Measurements from ENCODE around the gene REXO1.

The REXO1 gene

DNA sequence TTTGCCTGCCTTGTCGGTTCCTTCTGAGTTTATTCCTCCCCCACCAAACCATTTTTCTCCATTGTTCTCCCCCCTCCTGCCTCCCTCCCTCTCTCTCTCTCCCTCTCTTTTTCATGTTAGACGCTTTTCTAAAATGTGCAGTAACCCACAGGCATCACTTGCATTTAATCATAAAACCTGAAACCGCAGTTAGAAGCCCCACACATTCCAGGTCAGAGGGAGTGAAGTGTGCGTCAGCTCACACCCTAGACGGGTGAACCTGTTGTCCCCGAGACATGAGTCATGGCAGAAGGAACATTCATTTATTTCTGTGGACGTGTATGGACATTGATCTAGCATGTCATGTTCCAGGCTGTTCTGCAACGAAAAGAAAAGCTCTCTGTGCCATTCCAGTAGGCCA lies 75.1 kb downstream of the REXO1 start:
- Histone ChIP-seq H3K9ac (ENCODE audit: low read length) (no peak overlapping the region), H3K4me2 (ENCODE audit: low read length) (no peak overlapping the region), H4K5ac (ENCODE audit: low read length) (no peak overlapping the region), H2BK15ac (replicated peaks; ENCODE audit: low read depth) (no peak overlapping the region), H3K4me1 (ENCODE audit: control insufficient read depth, low read depth, low read length) (no peaks in the 10 kb centered on the region), H3K56ac (ENCODE audit: low read length) (no peak overlapping the region), H2BK120ac (ENCODE audit: low read depth, low read length) (no peak overlapping the region), H2BK5ac (ENCODE audit: low read length) (no peak overlapping the region), H3K79me1 (ENCODE audit: low read length) (no peaks in the 10 kb centered on the region), H4K8ac (ENCODE audit: low read depth, low read length) (no peak overlapping the region), H2AK5ac (ENCODE audit: low read length) (no peak overlapping the region), H3K4ac (ENCODE audit: low read depth, low read length) (no peak overlapping the region), H3K23ac (ENCODE audit: low read length) (no peak overlapping the region), H3K27ac (ENCODE audit: low read depth, low read length) (no peak overlapping the region), H3K4me3 (ENCODE audit: low read length) (no peak overlapping the region), H3K79me2 (ENCODE audit: control insufficient read depth, insufficient read depth, low read length) (no peaks in the 10 kb centered on the region), H3K18ac (ENCODE audit: low read length) (no peak overlapping the region), H3K36me3 (ENCODE audit: control insufficient read depth, insufficient read depth, low read length) (no peaks in the 10 kb centered on the region), H3K27me3 (ENCODE audit: insufficient read depth, low read length, poor library complexity) (peaks cover 26% of the 10 kb centered on the region)
- whole genome bisulfite sequencing (ENCODE audit: extremely low coverage, insufficient coverage, low lambda C conversion rate) = no CpG with 5 or more reads among the region's 8 CpGs
- no peak for DNase-seq

DNA sequence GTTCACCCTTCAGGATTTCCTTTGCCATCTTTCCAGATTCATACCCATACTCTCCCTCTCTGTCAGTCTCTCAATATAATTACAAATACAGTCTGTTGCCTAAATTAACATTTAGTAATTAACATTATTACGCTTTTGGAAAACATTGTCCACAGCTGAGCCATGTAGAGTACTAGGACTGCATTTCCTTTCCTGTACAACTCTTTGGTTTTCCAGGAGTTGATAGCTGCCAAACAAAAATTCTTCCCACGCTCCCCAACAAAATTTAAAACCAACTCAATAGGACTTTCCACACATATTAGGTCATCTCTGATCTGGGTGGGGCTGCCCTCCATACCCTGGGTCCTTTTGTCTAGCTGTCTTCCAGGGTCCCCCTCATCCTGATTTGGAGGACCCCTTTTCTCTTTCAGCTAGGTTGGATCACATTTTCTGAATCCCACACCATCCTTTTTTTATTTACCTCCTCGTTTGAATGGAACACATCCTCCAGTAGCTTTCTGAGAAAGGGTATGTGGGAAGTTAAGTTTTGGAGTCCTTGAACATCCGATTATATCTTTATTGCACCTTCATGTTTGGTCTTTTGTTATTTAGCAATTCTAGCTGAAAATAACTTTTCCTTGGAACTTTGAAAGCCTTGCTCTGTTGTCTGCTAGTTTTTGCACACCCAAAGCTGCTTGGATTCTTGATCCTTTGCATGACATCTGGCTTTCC lies 77.3 kb downstream of the REXO1 start:
- H3K36me3 ChIP-seq (ENCODE audit: control insufficient read depth, insufficient read depth, low read length) = no peaks in the 10 kb centered on the region
- no peak overlapping the region for H3K56ac ChIP-seq (ENCODE audit: low read length)
- WGBS (ENCODE audit: extremely low coverage, insufficient coverage, low lambda C conversion rate) = no CpG with 5 or more reads among the region's 4 CpGs
- no peak overlapping the region for H4K5ac ChIP-seq (ENCODE audit: low read length)
- H3K4me1 ChIP-seq (ENCODE audit: control insufficient read depth, low read depth, low read length) = no peaks in the 10 kb centered on the region
- no peak overlapping the region for H2BK120ac ChIP-seq (ENCODE audit: low read depth, low read length)
- no peak overlapping the region for H4K8ac ChIP-seq (ENCODE audit: low read depth, low read length)
- H3K4ac ChIP-seq (ENCODE audit: low read depth, low read length) = no peak overlapping the region
- H3K79me2 ChIP-seq (ENCODE audit: control insufficient read depth, insufficient read depth, low read length) = no peaks in the 10 kb centered on the region
- no peak overlapping the region for H2BK15ac ChIP-seq (replicated peaks; ENCODE audit: low read depth)
- no peak overlapping the region for H3K4me3 ChIP-seq (ENCODE audit: low read length)
- no peak overlapping the region for H2BK5ac ChIP-seq (ENCODE audit: low read length)
- no peaks in the 10 kb centered on the region for H3K79me1 ChIP-seq (ENCODE audit: low read length)
- no peak overlapping the region for H3K9ac ChIP-seq (ENCODE audit: low read length)
- DNase-seq = no peak
- H3K4me2 ChIP-seq (ENCODE audit: low read length) = no peak overlapping the region
- no peak overlapping the region for H3K27ac ChIP-seq (ENCODE audit: low read depth, low read length)
- no peak overlapping the region for H2AK5ac ChIP-seq (ENCODE audit: low read length)
- peaks cover 24% of the 10 kb centered on the region for H3K27me3 ChIP-seq (ENCODE audit: insufficient read depth, low read length, poor library complexity)
- H3K23ac ChIP-seq (ENCODE audit: low read length) = no peak overlapping the region
- H3K18ac ChIP-seq (ENCODE audit: low read length) = no peak overlapping the region

DNA sequence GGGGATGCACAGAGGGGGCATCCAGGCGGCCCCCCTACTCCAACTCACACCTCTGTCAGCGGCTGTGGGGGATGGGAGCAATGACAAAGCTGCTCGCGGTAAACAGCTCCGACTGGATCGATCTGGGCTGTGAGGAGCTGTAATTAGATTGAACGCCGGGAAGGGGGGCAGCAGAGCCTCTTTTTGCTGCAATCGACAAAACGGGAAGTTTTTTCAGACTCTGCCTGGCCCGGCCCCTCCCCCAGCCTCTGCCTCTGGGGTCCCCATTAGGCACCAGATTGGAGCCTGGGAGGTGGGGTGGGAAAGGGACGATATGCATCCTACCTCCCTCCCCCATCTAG lies 78.7 kb downstream of the REXO1 start:
- Histone ChIP-seq H2BK120ac (ENCODE audit: low read depth, low read length) (no peak overlapping the region), H4K8ac (ENCODE audit: low read depth, low read length) (no peak overlapping the region), H3K4me3 (ENCODE audit: low read length) (no peak overlapping the region), H3K4me1 (ENCODE audit: control insufficient read depth, low read depth, low read length) (no peaks in the 10 kb centered on the region), H3K79me1 (ENCODE audit: low read length) (no peaks in the 10 kb centered on the region), H3K27me3 (ENCODE audit: insufficient read depth, low read length, poor library complexity) (peaks cover 31% of the 10 kb centered on the region), H3K36me3 (ENCODE audit: control insufficient read depth, insufficient read depth, low read length) (no peaks in the 10 kb centered on the region), H4K5ac (ENCODE audit: low read length) (no peak overlapping the region), H3K27ac (ENCODE audit: low read depth, low read length) (no peak overlapping the region), H3K79me2 (ENCODE audit: control insufficient read depth, insufficient read depth, low read length) (no peaks in the 10 kb centered on the region), H3K9ac (ENCODE audit: low read length) (no peak overlapping the region), H3K4me2 (ENCODE audit: low read length) (no peak overlapping the region), H3K56ac (ENCODE audit: low read length) (no peak overlapping the region), H3K4ac (ENCODE audit: low read depth, low read length) (no peak overlapping the region), H2BK5ac (ENCODE audit: low read length) (no peak overlapping the region), H2BK15ac (replicated peaks; ENCODE audit: low read depth) (no peak overlapping the region), H3K18ac (ENCODE audit: low read length) (no peak overlapping the region), H3K23ac (ENCODE audit: low read length) (no peak overlapping the region), H2AK5ac (ENCODE audit: low read length) (no peak overlapping the region)
- DNase-seq = no peak
- no CpG with 5 or more reads among the region's 12 CpGs for WGBS (ENCODE audit: extremely low coverage, insufficient coverage, low lambda C conversion rate)

DNA sequence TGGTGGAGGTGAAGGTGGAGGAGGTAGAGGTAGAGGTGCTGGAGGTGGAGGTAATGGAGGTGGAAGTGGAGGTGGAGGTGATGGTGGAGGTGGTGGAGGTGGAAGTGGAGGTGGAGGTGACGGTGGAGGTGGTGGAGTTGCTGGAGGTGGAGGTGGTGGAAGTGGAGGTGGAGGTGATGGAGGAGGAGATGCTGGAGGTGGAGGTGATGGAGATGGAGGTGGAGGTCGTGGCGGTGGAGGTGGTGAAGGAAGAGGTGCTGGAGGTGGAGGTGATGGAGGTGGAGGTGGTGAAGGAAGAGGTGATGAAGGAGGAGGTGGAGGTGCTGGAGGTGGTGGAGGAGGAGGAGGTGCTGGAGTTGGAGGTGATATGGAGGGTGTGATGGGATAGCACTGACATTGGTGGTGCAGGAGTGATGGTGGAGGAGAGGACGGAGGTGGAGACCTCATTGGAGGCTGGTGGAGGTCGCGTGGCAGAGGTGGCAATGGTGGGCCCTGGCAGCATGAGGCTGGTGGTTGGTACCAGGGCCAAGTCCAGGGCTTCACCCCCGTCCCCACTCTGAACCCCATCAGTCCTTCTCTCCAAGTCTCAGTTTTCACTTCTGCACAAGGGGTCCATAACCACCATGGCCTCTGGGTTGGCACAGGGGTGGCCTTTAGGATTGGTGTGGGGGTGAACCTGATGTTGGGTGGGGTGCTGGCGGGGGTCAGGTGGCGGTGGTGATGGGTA lies 79.2 kb downstream of the REXO1 start:
- H3K79me2 ChIP-seq (ENCODE audit: control insufficient read depth, insufficient read depth, low read length) = no peaks in the 10 kb centered on the region
- no peak overlapping the region for H2BK15ac ChIP-seq (replicated peaks; ENCODE audit: low read depth)
- no peak for DNase-seq
- no peak overlapping the region for H3K18ac ChIP-seq (ENCODE audit: low read length)
- no peak overlapping the region for H3K9ac ChIP-seq (ENCODE audit: low read length)
- no peak overlapping the region for H3K4me3 ChIP-seq (ENCODE audit: low read length)
- H3K23ac ChIP-seq (ENCODE audit: low read length) = no peak overlapping the region
- H3K4me2 ChIP-seq (ENCODE audit: low read length) = no peak overlapping the region
- H3K4ac ChIP-seq (ENCODE audit: low read depth, low read length) = no peak overlapping the region
- H4K8ac ChIP-seq (ENCODE audit: low read depth, low read length) = no peak overlapping the region
- no peak overlapping the region for H2BK5ac ChIP-seq (ENCODE audit: low read length)
- H3K4me1 ChIP-seq (ENCODE audit: control insufficient read depth, low read depth, low read length) = no peaks in the 10 kb centered on the region
- no CpG with 5 or more reads among the region's 9 CpGs for WGBS (ENCODE audit: extremely low coverage, insufficient coverage, low lambda C conversion rate)
- H3K36me3 ChIP-seq (ENCODE audit: control insufficient read depth, insufficient read depth, low read length) = no peaks in the 10 kb centered on the region
- H2BK120ac ChIP-seq (ENCODE audit: low read depth, low read length) = no peak overlapping the region
- H3K27me3 ChIP-seq (ENCODE audit: insufficient read depth, low read length, poor library complexity) = peaks cover 35% of the 10 kb centered on the region
- H3K27ac ChIP-seq (ENCODE audit: low read depth, low read length) = no peak overlapping the region
- H3K56ac ChIP-seq (ENCODE audit: low read length) = no peak overlapping the region
- H4K5ac ChIP-seq (ENCODE audit: low read length) = no peak overlapping the region
- H3K79me1 ChIP-seq (ENCODE audit: low read length) = no peaks in the 10 kb centered on the region
- H2AK5ac ChIP-seq (ENCODE audit: low read length) = no peak overlapping the region

DNA sequence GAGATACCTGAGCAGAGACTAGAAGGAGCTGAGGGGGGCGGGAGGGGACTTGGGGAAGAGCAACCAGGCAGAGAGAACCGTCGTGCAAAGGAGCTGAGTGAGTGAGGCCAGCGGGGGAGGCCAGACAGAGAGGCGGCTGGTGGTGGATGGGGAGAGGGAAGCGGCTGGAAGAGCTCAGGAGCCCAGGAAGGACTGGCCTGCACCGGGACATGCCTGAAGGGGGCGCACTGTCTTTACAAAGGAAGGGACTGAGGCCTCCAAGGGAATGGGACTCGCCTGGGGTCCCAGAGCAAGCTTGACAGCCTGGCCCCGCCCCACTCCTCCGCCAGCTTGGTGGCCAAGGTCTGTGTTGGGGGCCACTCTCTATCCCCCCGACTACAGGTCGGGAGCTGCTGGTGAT lies 80.0 kb downstream of the REXO1 start:
- Histone ChIP-seq H3K27me3 (ENCODE audit: insufficient read depth, low read length, poor library complexity) (peaks cover 41% of the 10 kb centered on the region), H3K79me2 (ENCODE audit: control insufficient read depth, insufficient read depth, low read length) (no peaks in the 10 kb centered on the region), H3K79me1 (ENCODE audit: low read length) (no peaks in the 10 kb centered on the region), H3K4me2 (ENCODE audit: low read length) (no peak overlapping the region), H3K4me1 (ENCODE audit: control insufficient read depth, low read depth, low read length) (no peaks in the 10 kb centered on the region), H3K56ac (ENCODE audit: low read length) (no peak overlapping the region), H2BK5ac (ENCODE audit: low read length) (no peak overlapping the region), H3K27ac (ENCODE audit: low read depth, low read length) (no peak overlapping the region), H2BK15ac (replicated peaks; ENCODE audit: low read depth) (no peak overlapping the region), H3K9ac (ENCODE audit: low read length) (no peak overlapping the region), H3K4me3 (ENCODE audit: low read length) (no peak overlapping the region), H4K5ac (ENCODE audit: low read length) (no peak overlapping the region), H2AK5ac (ENCODE audit: low read length) (no peak overlapping the region), H3K23ac (ENCODE audit: low read length) (no peak overlapping the region), H3K4ac (ENCODE audit: low read depth, low read length) (no peak overlapping the region), H3K18ac (ENCODE audit: low read length) (no peak overlapping the region), H3K36me3 (ENCODE audit: control insufficient read depth, insufficient read depth, low read length) (no peaks in the 10 kb centered on the region), H4K8ac (ENCODE audit: low read depth, low read length) (no peak overlapping the region), H2BK120ac (ENCODE audit: low read depth, low read length) (no peak overlapping the region)
- WGBS (ENCODE audit: extremely low coverage, insufficient coverage, low lambda C conversion rate) = no CpG with 5 or more reads among the region's 13 CpGs
- DNase-seq = peak; percentile 81

All from mesendoderm (in vitro differentiated cells).